Esophagus muscularis mucosa (tissue), 3 donors: ENCODE results near the gene UVRAG.

Experiments used
- CTCF ChIP-seq, 3 experiments: fragments of 200-600 bp in 2 of 3; fragments of 450-650 bp in 1 of 3; sonication (generic) in 2 of 3; IDR thresholded peaks; one replicate each; pipeline ENCODE4 v1.5.1; 2017 to 2019; ENCODE audit warnings: antibody characterized with exemption in 3 of 3, mild to moderate bottlenecking in 2 of 3, moderate library complexity in 1 of 3
- POLR2AphosphoS5 ChIP-seq, 2 donors: sonication (generic); formaldehyde crosslinking; IDR thresholded peaks; one replicate each; pipeline ENCODE4 v1.6.1; 2017; ENCODE audit warnings: antibody characterized with exemption in 2 of 2

GRCh38 chr11:76181371-76181770, 366.4 kb downstream of the UVRAG start:
- no peak for TF ChIP-seq CTCF (IDR thresholded peaks at IDR 0.05)
- TF ChIP-seq POLR2AphosphoS5 (IDR thresholded peaks at IDR 0.05) = no peak
